Activated naive CD8-positive, alpha-beta T cell treated with anti-CD3 and anti-CD28 coated beads, Interleukin-2, amount 10 ng/mL, durations not matched to agents 7 days and 5 days (primary cell): ENCODE data around the gene CNTN1. TPM values are rescaled to one million over a fixed set of nuclear protein-coding genes. Genes with fewer than 3 reads are reported as not detected.

Experiments used
- ATAC-seq: fragments of 150-1000 bp; cut with Tn5 transposase; one replicate; pipeline ENCODE4 v1.10.0; 2021; ENCODE audit warnings: low read depth, moderate library complexity
- POLR2A ChIA-PET: fragments of 350-600 bp; sonication (Branson Sonifier 250); formaldehyde crosslinking; loops from one replicate; lab custom pipeline; 2021; ENCODE audit warnings: antibody characterized with exemption; lab: Charles Lee
- DNase-seq: peaks from one replicate; pipeline ENCODE4 v3.0.0; 2021
- H3K27ac Mint-ChIP-seq: one replicate; pipeline ENCODE4 v1.8.0; 2022; ENCODE audit warnings: mild to moderate bottlenecking, mixed read lengths
- H3K27me3 Mint-ChIP-seq: one replicate; pipeline ENCODE4 v1.8.0; 2022; ENCODE audit warnings: mild to moderate bottlenecking, moderate library complexity, mixed read lengths
- H3K36me3 Mint-ChIP-seq: one replicate; pipeline ENCODE4 v1.8.0; 2021; ENCODE audit warnings: mild to moderate bottlenecking, mixed read lengths
- H3K4me1 Mint-ChIP-seq: one replicate; pipeline ENCODE4 v1.8.0; 2021; ENCODE audit warnings: mixed read lengths
- H3K4me3 Mint-ChIP-seq: one replicate; pipeline ENCODE4 v1.8.0; 2022; ENCODE audit warnings: mild to moderate bottlenecking, moderate library complexity, mixed read lengths
- H3K9me3 Mint-ChIP-seq: one replicate; pipeline ENCODE4 v1.8.0; 2021; ENCODE audit warnings: mixed read lengths
- total RNA-seq, 2 experiments: library from RNA; stranded (reverse); gene quantifications; one replicate each; pipeline ENCODE4 v1.2.3, GENCODE V29; 2021

CNTN1 gene
- total RNA-seq, 2 experiments from 2014 or later = not detected

DNA sequence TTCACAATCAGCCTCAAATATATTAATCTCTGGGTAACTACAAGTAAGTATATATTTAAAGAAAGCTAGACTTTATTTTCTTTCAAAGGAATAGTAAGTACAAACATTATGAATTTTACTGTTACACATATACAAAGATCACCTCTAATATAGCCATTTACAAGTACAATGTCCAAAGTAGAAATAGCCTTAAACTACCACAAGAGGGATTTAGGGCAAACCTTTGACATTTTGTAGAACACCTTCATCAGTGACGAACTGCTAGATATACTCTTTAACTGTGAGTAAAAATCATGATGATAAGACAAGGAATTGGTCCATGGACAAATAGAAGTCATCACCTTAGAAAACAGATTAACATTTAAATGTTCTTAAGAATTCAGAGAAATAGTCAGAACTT is 69.8 kb downstream of the CNTN1 start:
- H3K4me3 Mint-ChIP-seq = no peak overlapping the region
- H3K27ac Mint-ChIP-seq = no peak overlapping the region
- no peak for ATAC-seq
- H3K9me3 Mint-ChIP-seq = peaks cover 1% of the 10 kb centered on the region
- no peaks in the 10 kb centered on the region for H3K4me1 Mint-ChIP-seq
- no peaks in the 10 kb centered on the region for H3K36me3 Mint-ChIP-seq
- POLR2A ChIA-PET = no interaction called here
- no peak for DNase-seq
- H3K27me3 Mint-ChIP-seq = no peaks in the 10 kb centered on the region

DNA sequence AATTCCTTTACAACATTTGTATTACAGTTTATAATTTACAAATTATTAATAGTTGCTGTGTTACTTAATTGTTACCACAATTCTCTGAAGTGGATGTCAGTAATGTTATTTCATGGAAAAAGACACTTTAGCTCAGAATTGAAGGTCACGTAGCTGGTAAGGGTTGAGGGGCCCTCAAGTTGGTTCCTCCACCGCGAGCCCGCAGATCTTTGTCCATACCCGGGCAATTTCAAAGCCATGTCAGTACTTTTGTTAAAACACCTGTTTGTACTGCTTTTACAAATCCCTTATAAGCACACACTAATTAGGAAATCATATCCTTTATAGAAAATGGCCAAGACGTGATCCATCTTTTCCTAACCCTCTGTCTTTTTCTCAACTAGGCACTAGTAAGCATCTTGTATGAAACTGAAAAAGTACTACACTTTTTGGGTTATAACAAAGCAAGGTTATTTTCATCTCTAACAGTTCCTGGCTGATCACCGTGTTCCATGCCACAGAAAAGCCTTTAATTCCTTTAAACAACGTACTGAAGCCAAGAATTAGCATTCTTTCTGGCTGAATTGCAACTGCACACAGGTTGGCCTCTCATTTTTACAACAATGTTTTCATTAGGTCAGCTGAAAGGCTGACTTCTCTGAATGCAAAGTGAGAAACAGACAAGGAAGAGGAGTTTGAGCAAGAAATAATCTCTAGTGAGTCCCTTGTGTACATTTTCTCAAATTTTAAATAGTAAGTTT is 76.1 kb downstream of the CNTN1 start:
- Mint-ChIP-seq H3K27ac (no peak overlapping the region), H3K36me3 (no peaks in the 10 kb centered on the region)

DNA sequence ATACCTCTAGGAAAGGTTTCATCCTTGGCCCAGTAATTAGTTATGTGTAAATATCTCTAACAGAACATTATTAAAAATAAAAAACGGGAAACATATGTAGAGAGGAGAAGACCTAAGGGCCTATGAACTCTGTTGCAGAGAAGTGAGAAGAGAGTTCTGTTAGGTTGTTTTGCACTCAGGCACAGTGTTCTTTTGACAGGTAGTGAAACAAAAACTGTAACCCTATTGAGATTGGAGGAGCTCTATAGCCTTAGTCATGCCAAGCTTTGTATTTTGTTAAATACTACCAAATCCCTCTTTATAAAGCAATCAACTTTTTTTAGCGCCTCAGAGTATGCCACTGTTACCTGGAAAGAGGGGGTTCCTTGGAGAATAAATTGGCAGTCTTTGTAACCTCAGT is 77.6 kb downstream of the CNTN1 start:
- H3K9me3 Mint-ChIP-seq = no peaks in the 10 kb centered on the region
- ATAC-seq (no peak), DNase-seq (no peak)
- H3K27me3 Mint-ChIP-seq = no peaks in the 10 kb centered on the region
- POLR2A ChIA-PET = no interaction called here
- H3K4me3 Mint-ChIP-seq = no peak overlapping the region
- no peak overlapping the region for H3K27ac Mint-ChIP-seq
- no peaks in the 10 kb centered on the region for H3K36me3 Mint-ChIP-seq
- H3K4me1 Mint-ChIP-seq = no peaks in the 10 kb centered on the region

More for the DNA sequence above, 76.1 kb downstream of the CNTN1 start:
- Mint-ChIP-seq H3K27me3 (no peaks in the 10 kb centered on the region), H3K9me3 (no peaks in the 10 kb centered on the region), H3K4me3 (no peak overlapping the region), H3K4me1 (no peaks in the 10 kb centered on the region)
- POLR2A ChIA-PET = no interaction called here
- DNase-seq (no peak), ATAC-seq (no peak)

DNA sequence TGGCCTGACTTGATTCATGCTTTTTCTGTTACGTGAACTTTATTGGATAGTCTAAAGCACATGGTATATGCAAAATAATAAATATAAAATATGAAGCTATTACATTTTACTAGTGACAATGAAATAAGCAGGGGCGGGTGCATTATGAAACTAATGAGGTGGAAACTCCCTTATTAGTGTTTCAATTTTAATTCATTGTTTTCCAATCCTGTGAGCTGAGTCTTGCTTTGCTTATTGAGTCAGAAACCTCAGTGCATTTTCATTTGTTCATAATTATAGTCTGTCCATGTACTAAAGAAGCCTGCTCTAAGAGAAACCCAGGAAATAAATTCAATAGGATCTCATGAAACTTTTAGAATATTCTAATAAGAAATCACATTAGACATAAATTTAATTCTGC is 78.5 kb downstream of the CNTN1 start:
- no peak for DNase-seq
- Mint-ChIP-seq H3K9me3 (no peaks in the 10 kb centered on the region), H3K4me1 (no peaks in the 10 kb centered on the region), H3K4me3 (no peak overlapping the region), H3K27me3 (no peaks in the 10 kb centered on the region), H3K36me3 (no peaks in the 10 kb centered on the region), H3K27ac (no peak overlapping the region)
- no peak for ATAC-seq
- POLR2A ChIA-PET = no interaction called here

DNA sequence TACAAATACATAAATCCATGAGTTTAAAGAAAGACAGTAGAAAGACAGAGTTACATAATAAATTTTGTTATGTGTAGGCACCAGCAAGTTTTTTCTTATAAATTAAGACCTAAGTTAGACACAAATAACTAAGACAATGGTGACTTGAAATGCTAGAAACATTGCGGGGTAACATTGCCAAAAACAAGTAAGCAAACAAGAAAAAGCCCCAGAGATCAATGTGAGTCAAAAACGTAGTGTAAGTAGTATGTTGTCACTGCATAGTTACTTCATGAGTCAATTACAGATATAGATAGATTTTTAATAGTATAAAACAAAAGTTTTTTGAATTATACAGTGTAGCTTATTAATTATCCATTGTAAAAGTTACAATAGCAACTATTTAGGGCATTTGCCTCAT is 83.4 kb downstream of the CNTN1 start:
- ATAC-seq (no peak), DNase-seq (no peak)
- POLR2A ChIA-PET = no interaction called here
- Mint-ChIP-seq H3K27me3 (no peaks in the 10 kb centered on the region), H3K9me3 (no peaks in the 10 kb centered on the region), H3K27ac (no peak overlapping the region), H3K4me1 (no peaks in the 10 kb centered on the region), H3K4me3 (no peak overlapping the region), H3K36me3 (no peaks in the 10 kb centered on the region)

DNA sequence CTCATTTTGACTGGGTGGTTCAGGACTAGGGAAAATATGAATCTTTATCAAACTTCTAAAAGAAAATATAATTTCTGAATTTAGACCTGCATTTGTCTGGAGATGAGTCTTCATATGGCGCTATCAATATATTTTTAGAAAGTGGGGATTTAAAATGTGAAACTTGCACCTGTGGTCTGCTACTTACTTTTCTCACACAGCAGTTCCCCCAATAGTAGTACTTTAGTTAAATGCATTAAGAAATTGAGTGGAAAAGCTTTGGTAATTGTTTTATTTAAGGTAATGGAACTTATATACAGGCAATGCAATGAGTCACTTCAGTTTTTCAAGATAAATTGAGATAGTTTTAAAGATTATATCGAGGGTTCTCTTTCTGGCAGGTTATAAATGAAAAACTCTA is 91.9 kb downstream of the CNTN1 start:
- no peak overlapping the region for H3K4me3 Mint-ChIP-seq
- H3K27ac Mint-ChIP-seq = no peak overlapping the region
- no peaks in the 10 kb centered on the region for H3K4me1 Mint-ChIP-seq
- ATAC-seq (no peak), DNase-seq (no peak)
- peaks cover 3% of the 10 kb centered on the region for H3K9me3 Mint-ChIP-seq
- POLR2A ChIA-PET = no interaction called here
- no peaks in the 10 kb centered on the region for H3K27me3 Mint-ChIP-seq
- H3K36me3 Mint-ChIP-seq = no peaks in the 10 kb centered on the region

DNA sequence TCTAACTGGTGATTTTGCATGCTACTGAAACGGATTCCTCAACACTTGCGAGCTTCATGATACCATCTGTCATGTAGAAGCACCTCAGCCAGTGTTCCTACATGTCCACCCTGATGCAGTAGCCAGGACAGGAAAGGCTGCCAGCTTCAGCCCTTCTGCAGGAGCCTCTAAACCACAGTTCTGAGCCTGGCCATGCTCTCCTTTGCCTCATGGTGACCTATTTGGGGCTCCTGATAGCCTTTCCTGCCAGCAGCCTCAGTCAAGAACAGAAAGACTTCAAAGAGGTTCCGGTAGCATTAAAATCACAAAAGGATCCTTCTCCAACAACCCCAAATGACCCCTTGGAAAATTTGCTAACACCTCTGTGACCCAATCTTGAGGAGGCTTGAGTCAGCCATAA is 96.0 kb downstream of the CNTN1 start:
- POLR2A ChIA-PET = no interaction called here
- Mint-ChIP-seq H3K4me1 (no peaks in the 10 kb centered on the region), H3K27ac (no peak overlapping the region), H3K27me3 (no peaks in the 10 kb centered on the region), H3K36me3 (no peaks in the 10 kb centered on the region), H3K4me3 (no peak overlapping the region), H3K9me3 (no peaks in the 10 kb centered on the region)
- DNase-seq (no peak), ATAC-seq (no peak)

DNA sequence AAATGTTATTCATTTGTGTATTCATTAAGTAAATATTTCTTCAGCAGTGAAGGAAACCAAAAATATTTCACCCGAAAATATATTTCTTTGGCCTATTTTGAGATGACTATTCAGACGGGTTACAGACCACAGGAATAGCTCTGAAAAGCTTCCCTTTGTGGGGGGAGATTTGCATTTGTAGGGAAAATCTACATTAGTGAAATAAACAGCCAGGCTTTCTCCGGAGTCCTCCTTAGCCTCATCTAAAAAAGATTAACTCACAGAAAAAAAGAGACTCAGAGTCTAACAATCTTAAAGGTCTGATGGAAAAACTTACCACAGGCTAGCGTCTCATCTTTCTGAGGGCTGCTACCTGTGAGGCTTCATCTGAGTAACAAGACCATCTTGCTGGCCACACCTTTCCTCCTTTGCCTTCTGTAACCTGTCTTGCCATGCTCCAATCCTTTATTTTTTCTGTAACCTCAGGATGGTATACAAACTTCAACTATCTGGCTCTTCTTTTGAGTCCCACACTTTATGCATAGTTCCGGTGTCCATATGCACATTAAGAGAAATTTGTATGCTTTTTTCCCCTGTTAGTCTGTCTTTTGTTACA is 100.7 kb downstream of the CNTN1 start:
- ATAC-seq (no peak), DNase-seq (no peak)
- Mint-ChIP-seq H3K4me3 (no peak overlapping the region), H3K4me1 (no peaks in the 10 kb centered on the region), H3K9me3 (no peaks in the 10 kb centered on the region), H3K27ac (no peak overlapping the region), H3K36me3 (no peaks in the 10 kb centered on the region), H3K27me3 (no peaks in the 10 kb centered on the region)
- POLR2A ChIA-PET = no interaction called here

DNA sequence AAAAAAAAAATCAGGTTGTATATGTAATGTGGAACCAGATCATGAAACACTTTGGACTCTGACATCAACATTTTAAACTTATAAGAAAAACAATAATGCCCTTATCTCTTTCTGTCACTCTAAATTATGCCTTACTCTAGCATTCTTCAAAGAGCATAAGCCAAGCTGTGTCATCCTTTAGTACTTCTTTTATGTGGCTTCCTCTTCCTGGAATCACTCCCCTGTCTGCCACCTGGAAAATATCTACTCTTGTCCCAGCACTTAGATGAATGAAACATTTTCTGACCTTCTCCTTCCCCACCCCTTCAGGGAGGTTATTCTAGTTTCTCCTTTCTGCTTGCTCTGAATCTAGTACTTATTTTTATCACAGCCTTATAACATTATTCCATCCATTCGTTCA is 101.2 kb downstream of the CNTN1 start:
- no peak overlapping the region for H3K4me3 Mint-ChIP-seq
- no peaks in the 10 kb centered on the region for H3K36me3 Mint-ChIP-seq
- no peak for ATAC-seq
- H3K27me3 Mint-ChIP-seq = no peaks in the 10 kb centered on the region
- no peak overlapping the region for H3K27ac Mint-ChIP-seq
- no peaks in the 10 kb centered on the region for H3K9me3 Mint-ChIP-seq
- H3K4me1 Mint-ChIP-seq = no peaks in the 10 kb centered on the region
- DNase-seq = no peak
- POLR2A ChIA-PET = no interaction called here

DNA sequence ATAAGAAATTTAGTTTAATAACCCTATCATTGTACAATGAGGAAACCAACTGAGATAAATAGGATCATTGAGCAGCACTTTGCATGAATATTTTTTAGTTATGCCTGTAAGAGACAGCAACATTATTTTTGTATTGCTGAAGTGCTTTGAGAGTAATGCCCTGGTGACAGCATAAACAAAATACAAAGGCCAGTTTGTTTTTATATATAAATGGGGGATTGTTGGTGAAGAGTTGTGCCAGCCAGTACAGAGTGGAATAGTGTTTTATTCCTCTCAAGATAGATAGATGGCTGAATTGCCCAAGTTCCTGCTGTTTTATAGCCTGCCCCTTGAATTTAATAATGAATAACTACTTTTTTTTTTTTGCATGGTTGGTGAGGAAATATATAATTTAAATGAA is 101.8 kb downstream of the CNTN1 start:
- Mint-ChIP-seq H3K27ac (no peak overlapping the region), H3K9me3 (no peaks in the 10 kb centered on the region), H3K36me3 (no peaks in the 10 kb centered on the region), H3K4me3 (no peak overlapping the region), H3K4me1 (no peaks in the 10 kb centered on the region), H3K27me3 (no peaks in the 10 kb centered on the region)
- POLR2A ChIA-PET = no interaction called here
- no peak for DNase-seq
- no peak for ATAC-seq

DNA sequence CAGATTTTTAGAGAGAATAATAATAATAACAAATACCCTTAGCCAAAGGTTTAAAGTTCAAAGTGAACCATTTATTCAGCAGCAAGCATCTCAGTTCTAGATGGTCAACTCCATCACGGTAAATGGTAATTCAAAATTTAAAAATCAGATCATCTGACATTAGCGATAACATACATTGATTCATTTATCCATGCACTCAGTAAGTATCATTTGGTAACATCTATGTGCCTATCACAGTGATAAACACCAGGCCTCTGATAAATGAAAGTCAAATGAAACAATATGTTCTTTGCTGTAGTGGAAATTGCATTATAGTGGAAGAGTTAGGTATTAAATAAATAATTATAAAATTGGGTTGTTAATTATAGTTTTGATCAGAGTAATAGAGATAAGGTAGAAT is 108.8 kb downstream of the CNTN1 start:
- peaks cover 1% of the 10 kb centered on the region for H3K9me3 Mint-ChIP-seq
- H3K4me1 Mint-ChIP-seq = no peaks in the 10 kb centered on the region
- H3K36me3 Mint-ChIP-seq = no peaks in the 10 kb centered on the region
- POLR2A ChIA-PET = no interaction called here
- no peaks in the 10 kb centered on the region for H3K27me3 Mint-ChIP-seq
- ATAC-seq = no peak
- DNase-seq = no peak
- no peak overlapping the region for H3K4me3 Mint-ChIP-seq
- no peak overlapping the region for H3K27ac Mint-ChIP-seq

DNA sequence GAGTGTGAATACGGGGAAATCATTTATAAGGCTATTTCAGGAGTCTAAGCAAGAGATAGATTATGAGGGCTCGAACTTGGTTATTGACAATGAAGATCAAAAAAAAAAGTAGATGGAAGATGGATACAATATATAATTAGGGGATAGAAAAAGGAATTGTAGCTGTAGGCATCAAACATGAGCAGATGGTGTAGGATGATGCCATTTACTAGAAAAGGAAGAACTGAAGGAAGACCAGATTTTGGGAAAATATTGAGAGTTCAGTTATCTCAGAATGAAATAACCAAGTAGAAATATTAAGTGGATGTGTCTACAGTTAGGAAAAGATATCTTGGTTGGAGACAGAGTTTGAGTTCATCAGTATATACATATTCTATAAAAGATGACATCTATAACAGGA is 109.6 kb downstream of the CNTN1 start:
- Mint-ChIP-seq H3K9me3 (peaks cover 1% of the 10 kb centered on the region), H3K36me3 (no peaks in the 10 kb centered on the region), H3K27ac (no peak overlapping the region), H3K4me3 (no peak overlapping the region), H3K4me1 (no peaks in the 10 kb centered on the region), H3K27me3 (no peaks in the 10 kb centered on the region)
- DNase-seq = no peak
- POLR2A ChIA-PET = no interaction called here
- no peak for ATAC-seq

DNA sequence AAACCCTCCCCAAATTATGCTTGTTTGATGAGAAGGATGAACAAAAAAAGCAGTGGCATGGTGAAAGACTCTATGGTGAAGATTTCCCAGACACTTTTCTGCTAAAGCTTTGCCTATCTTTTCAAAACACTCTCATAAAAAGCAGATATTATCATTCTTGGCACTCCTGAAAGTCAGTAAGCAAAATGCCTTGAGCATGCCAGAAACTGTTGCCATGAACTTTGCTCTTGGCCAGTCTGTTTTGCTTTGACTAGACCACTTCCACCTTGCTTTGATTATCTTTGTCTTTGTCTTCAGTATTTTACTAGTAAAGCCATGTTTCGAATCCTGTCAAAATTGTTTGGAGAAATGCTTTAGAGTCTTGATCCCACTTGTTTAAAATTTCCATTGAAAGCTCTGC is 110.4 kb downstream of the CNTN1 start:
- POLR2A ChIA-PET = no interaction called here
- H3K4me3 Mint-ChIP-seq = no peak overlapping the region
- no peak for DNase-seq
- H3K9me3 Mint-ChIP-seq = peaks cover 1% of the 10 kb centered on the region
- ATAC-seq = no peak
- H3K27me3 Mint-ChIP-seq = no peaks in the 10 kb centered on the region
- no peaks in the 10 kb centered on the region for H3K36me3 Mint-ChIP-seq
- no peak overlapping the region for H3K27ac Mint-ChIP-seq
- H3K4me1 Mint-ChIP-seq = no peaks in the 10 kb centered on the region

DNA sequence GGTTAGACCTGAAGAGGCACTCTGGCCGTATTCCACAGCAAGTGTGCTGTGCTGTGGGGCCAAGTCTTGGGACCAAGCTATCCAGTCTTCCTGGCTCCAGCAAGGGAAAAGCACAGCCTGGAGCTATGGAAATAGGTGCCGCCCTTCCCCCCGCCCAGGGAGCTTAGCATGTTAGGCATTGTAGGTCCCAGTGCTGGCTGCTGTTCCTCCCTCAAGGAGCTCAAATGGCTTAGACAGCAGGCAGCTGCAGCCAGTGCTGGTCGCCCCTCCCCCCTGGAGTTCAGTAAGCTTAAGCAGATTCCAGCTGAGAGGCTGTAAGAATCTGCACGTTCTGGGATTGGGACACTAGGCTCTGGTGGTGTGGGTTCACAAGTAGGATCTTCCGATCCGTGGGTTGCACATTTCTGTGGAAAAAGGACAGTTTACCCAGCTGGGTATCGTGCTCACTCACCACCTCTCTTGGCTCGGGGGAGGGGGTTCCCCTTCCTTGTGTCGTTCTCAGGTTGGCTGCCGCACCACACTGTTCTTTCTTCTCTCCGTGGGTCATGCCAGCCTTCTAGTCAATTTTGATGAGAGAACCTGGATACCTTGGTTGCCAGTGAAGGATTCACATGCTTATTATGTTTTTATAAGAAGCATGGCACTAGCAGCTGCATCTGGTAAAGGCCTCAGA is 127.3 kb downstream of the CNTN1 start:
- POLR2A ChIA-PET = no interaction called here
- Mint-ChIP-seq H3K4me3 (no peak overlapping the region), H3K27me3 (no peaks in the 10 kb centered on the region), H3K27ac (no peak overlapping the region), H3K9me3 (peaks cover 7% of the 10 kb centered on the region), H3K4me1 (no peaks in the 10 kb centered on the region), H3K36me3 (no peaks in the 10 kb centered on the region)
- DNase-seq (no peak), ATAC-seq (no peak)
